Coronary artery (tissue), 2 donors: ENCODE data around the gene NUDT14.

ENCODE experiments used
- DNase-seq: peaks from one replicate; pipeline ENCODE4 v3.0.0-alpha.2; 2017; ENCODE audit warnings: low spot score
- H3K27ac ChIP-seq, 2 donors: fragments of 200-600 bp; sonication (generic); one replicate each; pipeline ENCODE4 v1.5.1; 2016 to 2019
- H3K4me3 ChIP-seq: fragments of 200-600 bp; sonication (generic); 2 replicates; pipeline ENCODE4 v1.5.1; 2016; ENCODE audit warnings: mild to moderate bottlenecking, moderate library complexity
- TF ChIP-seq, protein P1 (sequence below): fragments of 200-600 bp; sonication (generic); IDR thresholded peaks from one replicate; pipeline ENCODE4 v1.5.1; 2019; ENCODE audit warnings: antibody characterized with exemption

The NUDT14 gene

DNA sequence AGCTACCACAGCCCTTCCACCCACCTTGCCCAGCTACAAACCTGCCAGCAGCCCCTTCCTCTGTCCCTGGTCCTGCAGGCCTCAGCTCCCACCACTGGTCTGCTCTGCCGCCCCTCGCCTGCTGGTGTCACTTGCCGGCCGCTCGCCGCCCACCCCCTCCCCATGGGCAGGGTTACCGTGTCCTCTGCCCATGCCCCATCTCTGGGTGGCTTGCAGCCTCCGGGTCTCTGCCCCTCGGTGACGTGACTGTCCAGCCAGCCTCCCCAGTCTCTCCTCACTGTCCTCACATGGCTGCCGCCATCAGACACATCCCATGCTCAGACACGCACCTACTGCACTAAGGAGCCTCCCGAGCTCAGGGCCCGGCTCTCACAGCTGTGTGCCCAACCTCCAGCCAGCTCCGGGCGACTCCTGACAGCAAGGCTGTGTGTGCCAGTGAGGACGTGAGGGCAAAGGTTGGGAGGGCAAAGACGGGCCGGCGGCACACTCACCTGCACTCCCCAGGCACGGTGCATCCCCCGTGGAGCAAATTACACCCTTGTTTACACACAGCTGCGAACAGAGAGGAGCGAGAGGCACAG is 26.0 kb downstream of the NUDT14 start:
- H3K27ac ChIP-seq: no peak overlapping the region
- no peak for DNase-seq
- TF ChIP-seq, protein P1, sequence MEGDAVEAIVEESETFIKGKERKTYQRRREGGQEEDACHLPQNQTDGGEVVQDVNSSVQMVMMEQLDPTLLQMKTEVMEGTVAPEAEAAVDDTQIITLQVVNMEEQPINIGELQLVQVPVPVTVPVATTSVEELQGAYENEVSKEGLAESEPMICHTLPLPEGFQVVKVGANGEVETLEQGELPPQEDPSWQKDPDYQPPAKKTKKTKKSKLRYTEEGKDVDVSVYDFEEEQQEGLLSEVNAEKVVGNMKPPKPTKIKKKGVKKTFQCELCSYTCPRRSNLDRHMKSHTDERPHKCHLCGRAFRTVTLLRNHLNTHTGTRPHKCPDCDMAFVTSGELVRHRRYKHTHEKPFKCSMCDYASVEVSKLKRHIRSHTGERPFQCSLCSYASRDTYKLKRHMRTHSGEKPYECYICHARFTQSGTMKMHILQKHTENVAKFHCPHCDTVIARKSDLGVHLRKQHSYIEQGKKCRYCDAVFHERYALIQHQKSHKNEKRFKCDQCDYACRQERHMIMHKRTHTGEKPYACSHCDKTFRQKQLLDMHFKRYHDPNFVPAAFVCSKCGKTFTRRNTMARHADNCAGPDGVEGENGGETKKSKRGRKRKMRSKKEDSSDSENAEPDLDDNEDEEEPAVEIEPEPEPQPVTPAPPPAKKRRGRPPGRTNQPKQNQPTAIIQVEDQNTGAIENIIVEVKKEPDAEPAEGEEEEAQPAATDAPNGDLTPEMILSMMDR: no peak
- no peak overlapping the region for H3K4me3 ChIP-seq

- H3K27ac ChIP-seq: peak overlapping the region in 1 of 2 donors; percentile 16
- DNase-seq: no peak
Observed at GRCh38 chr14:105154476-105154871, 26.6 kb downstream of the NUDT14 start.

GRCh38 chr14:105153739-105154475 is 27.2 kb downstream of the NUDT14 start:
- Histone ChIP-seq H3K4me3 (no peak overlapping the region), H3K27ac (peak overlapping the region in 1 of 2 donors; percentile 63)
- TF ChIP-seq, protein P1: no peak
- DNase-seq: no peak

More at GRCh38 chr14:105154476-105154871, 26.6 kb downstream of the NUDT14 start:
- TF ChIP-seq, protein P1: no peak
- H3K4me3 ChIP-seq: no peak overlapping the region

DNA sequence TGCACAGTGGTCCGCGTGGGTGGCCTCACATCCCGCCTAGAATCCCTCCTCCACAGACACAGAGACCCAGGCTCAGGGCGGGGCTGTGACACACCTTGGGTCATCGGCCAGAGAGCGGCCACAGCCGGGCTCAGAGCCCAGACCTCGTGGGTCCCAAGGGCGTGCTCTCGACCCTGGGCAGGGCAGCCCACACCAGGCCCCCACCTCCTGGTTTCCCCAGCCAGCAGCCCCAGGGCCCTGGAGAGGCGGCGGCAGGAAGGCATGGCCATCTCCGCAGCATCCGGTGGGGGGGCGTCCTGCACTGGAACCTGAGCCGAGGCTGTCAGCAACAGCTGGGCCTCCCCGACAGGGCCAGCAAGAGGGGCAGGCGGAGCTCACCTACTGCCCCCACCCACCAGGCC is 27.8 kb downstream of the NUDT14 start:
- peak overlapping the region in 1 of 2 donors; percentile 63 for H3K27ac ChIP-seq
- no peak for DNase-seq
- TF ChIP-seq, protein P1: no peak
- H3K4me3 ChIP-seq: no peak overlapping the region

- DNase-seq: no peak
- TF ChIP-seq, protein P1: no peak
- Histone ChIP-seq H3K4me3 (no peak overlapping the region), H3K27ac (peak overlapping the region in 1 of 2 donors; percentile 63)
Observed at GRCh38 chr14:105152794-105153241, 28.3 kb downstream of the NUDT14 start.

DNA sequence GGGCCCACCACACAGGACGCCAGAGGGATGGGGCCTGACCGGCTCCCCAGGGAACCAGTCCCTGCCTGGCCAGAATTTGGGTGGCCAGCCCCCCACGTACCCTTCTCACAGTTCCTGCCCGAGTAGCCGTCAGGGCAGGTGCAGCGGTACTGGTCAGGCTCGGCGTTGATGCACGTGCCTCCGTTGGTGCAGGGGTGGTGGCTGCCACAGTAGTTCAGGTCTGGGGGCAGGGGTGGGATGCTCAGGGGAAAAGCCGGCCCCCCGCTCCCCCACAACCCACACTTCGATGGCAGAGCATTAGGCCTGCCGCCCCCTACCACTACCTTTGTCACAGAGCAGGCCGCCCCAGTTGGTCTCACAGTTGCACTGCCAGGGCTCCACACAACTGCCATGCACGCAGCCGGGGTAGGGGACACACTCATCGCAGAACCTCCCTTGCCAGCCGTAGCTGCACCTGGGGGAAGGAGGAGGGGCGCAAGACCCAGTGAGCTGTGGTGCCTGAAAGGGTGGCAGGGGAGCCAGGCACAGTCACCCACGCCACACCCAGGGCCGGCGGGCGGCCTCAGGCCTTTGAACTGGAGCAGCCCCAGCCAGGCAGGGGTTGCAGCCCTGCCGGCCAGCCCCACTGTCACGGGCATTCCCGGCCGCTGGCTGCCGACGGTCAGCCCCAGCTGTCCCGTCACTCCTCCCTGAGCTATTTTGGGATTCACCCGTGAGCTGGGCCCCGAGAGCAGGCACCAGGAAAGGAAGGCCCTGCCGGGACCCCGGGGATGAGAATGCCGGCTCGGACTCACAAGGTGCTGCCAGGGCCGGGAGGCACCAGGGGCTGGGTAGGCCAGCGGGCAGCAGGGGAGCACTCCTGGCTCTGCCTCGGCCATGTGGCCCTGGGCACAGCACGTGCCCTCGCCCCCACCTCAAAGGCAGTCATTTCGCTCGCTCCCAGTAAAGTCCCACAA is 29.0 kb downstream of the NUDT14 start:
- H3K27ac ChIP-seq: peak overlapping the region in 1 of 2 donors; percentile 63
- no peak overlapping the region for H3K4me3 ChIP-seq
- no peak for DNase-seq
- TF ChIP-seq, protein P1: no peak
